ENCODE measurements around the gene PLA1A. TPM values are rescaled to one million over a fixed set of nuclear protein-coding genes. Genes with fewer than 3 reads are reported as not detected.
"Not testable (repeated sequence)": the region's sequence is repeated elsewhere in the genome, so short reads cannot be mapped to it uniquely, and the experiment has no call there.

PLA1A gene
- total RNA-seq, 1 donor from 2014 or later = 2.0 TPM

GRCh38 chr3:119675188-119675874, 77.6 kb downstream of the PLA1A start:
- DNase-seq (ENCODE audit: missing footprints) = no peak
- intact Hi-C loops (cut with DNase I) = loop anchor here (5.0 to 10.0 kb wide), 4 partner anchors 38 to 401 kb away; partner anchors contain the start of gene PLA1A

DNA sequence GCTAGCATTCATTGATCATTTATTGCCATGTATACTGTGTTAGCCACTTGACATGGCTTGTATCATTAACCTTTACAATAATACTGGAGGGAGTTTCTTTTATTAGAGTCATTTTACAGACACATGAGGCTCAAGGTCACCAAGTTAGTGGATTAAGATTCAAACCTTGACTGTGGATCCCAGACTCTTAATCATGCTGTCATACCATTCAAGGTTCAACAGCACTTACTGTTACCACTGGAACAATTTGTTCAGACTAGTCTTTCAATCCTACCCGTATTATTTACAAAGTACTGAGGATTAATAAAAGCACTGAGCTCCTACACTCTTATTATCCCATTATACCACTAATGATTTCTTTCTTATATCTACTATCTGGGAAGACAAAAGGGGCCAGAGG, 78.3 kb downstream of the PLA1A start:
- DNase-seq (ENCODE audit: missing footprints) (no peak), ATAC-seq (no peak)
- intact Hi-C loops (cut with DNase I) = loop anchor here (2.0 to 10.0 kb wide), 7 partner anchors 15 to 401 kb away; partner anchors contain the start of genes ADPRH, PLA1A, POGLUT1 and POPDC2

More at GRCh38 chr3:119675188-119675874, 77.6 kb downstream of the PLA1A start:
- ATAC-seq = no peak

DNA sequence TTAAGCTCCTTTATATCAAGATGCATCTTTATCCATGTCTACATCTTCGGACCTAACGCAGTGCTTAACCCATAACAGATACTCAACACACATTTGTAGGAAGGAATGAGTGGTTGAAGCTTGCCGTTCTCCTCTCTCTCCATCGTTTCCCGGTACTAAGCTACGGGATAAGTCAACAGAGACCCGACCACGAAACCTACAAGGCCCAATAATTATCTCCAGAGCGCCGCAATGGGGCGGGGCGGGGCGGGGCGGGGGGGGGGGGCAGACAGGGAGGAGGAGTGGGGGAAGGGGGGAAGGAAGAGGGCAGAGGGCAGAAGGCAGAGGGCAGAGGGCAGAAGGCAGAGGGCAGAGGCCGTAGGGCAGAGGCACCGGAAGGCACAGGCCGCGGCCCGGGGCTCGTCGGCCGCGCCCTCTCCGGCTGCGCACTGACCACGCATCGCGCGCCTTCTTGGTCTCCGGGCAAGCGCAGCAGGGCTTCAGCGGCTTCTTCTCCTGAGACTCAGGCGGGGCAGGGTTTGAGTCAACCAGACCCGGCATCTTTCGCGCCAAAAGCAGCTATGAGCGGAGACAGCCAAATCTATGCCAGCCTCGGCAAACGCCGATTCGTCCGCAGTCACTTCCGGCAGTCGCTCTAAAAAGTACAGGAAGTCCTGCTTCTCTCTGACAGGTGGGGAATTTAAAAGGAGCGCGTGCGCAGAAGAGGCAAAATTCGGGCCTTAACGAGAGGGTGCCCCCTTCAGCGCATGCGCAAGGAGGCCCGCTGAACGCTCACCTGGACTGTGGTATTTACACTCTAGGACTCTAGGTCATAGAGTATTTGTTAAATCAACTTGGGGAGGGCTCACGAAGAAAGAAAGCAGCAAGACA, 79.3 kb downstream of the PLA1A start, which contains the start of gene COX17:
COX17 (minus strand) TSS at position 636 of the 870 bp plus-strand sequence; CDS start at position 540, 96 bp downstream.
- peak; percentile 94 for DNase-seq (ENCODE audit: missing footprints)
- intact Hi-C loops (cut with DNase I) = loop anchor here (1.0 to 10.0 kb wide), 8 partner anchors 16 to 402 kb away; partner anchors contain the start of genes ADPRH, PLA1A, POGLUT1 and POPDC2
- peak; percentile 90 for ATAC-seq

DNA sequence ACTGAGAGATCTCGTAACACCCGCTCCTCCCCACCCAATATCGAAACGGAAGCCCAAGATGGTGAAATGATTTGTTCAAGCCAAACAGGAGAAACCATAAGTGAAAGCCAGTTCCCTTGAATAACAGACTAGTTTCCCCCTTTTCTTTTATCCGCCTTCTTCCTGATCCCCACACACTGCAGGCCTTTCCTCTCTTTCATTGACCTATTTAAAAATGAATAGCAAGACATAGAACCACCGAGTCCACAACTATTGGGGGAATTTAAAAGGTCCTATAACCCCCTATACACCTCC, 79.9 kb downstream of the PLA1A start:
- no peak for DNase-seq (ENCODE audit: missing footprints)
- no peak for ATAC-seq
- intact Hi-C loops (cut with DNase I) = loop anchor here (1.0 to 10.0 kb wide), 8 partner anchors 17 to 403 kb away; partner anchors contain the start of genes ADPRH, PLA1A, POGLUT1 and POPDC2

DNA sequence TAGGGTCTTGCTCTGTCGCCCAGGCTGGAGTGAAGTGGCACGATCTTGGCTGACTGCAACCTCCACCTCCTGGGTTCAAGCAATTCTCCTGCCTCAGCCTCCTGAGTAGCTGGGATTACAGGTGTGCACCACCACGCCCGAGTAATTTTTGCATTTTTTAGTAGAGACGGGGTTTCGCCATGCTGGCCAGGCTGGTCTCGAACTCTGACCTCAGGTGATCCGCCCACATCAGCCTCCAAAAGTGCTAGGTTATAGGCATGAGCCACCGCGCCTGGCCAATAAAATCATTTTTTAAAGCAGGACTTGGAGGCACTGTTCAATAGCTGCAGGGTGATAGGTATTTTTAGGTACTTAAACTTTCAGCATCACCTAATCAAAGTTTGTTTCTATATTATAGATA, 80.5 kb downstream of the PLA1A start:
- DNase-seq (ENCODE audit: missing footprints); ATAC-seq: not testable (repeated sequence)
- intact Hi-C loops (cut with DNase I) = loop anchor here (5.0 to 10.0 kb wide), 4 partner anchors 41 to 403 kb away; partner anchors contain the start of gene PLA1A

Other genes starting within 250 kb of the PLA1A start
- gene TMEM39A, start 134.3 kb upstream of the PLA1A start, total RNA-seq = 17.0 TPM
- gene POGLUT1, start 128.9 kb upstream of the PLA1A start, total RNA-seq = 5.1 TPM
- gene TIMMDC1, start 99.3 kb upstream of the PLA1A start, total RNA-seq = 340 TPM
- gene CD80, start 38.3 kb upstream of the PLA1A start, total RNA-seq = not detected
- 10.1 TPM for gene ADPRH, start 18.4 kb upstream of the PLA1A start, total RNA-seq
- 605 TPM for gene POPDC2, start 62.7 kb downstream of the PLA1A start, total RNA-seq
- gene COX17, start 79.5 kb downstream of the PLA1A start, total RNA-seq = 167 TPM
- gene CFAP91, start 105.1 kb downstream of the PLA1A start, total RNA-seq = 0.70 TPM
- not detected for gene NR1I2, start 184.2 kb downstream of the PLA1A start, total RNA-seq